ENCODE data around the gene TSPEAR. TPM values are rescaled to one million over a fixed set of nuclear protein-coding genes. Genes with fewer than 3 reads are reported as not detected.

The TSPEAR gene
- total RNA-seq, 4 donors from 2014 or later, result not detected

GRCh38 chr21:44737706-44738354 lies 26.5 kb upstream of the TSPEAR start:
- ATAC-seq, result no peak
- TF ChIP-seq CTCF (IDR thresholded peaks at IDR 0.05 in 4 of 5, conservative IDR thresholded peaks at IDR 0.05 in 1 of 5) (no peak), POLR2A (IDR thresholded peaks at IDR 0.05) (no peak)
- Histone ChIP-seq H3K36me3 (no peaks in the 10 kb centered on the region), H3K4me1 (no peaks in the 10 kb centered on the region), H3K9me3 (peaks cover 0 to 10% (median 2%) of the 10 kb centered on the region in 3 donors), H3K27ac (no peak overlapping the region), H3K4me3 (no peak overlapping the region), H3K27me3 (peaks cover 3 to 4% (median 4%) of the 10 kb centered on the region in 3 donors)
- in situ Hi-C loops (cut with MboI; ENCODE audit: low sequenced_read_pairs in 4 of 4), result no loop called here
- no peak for DNase-seq
- intact Hi-C loops (cut with DNase I; ENCODE audit: low total_unique reads), result no loop called here

- H3K27me3 ChIP-seq, result peaks cover 3 to 4% (median 4%) of the 10 kb centered on the region in 3 donors
- no peak overlapping the region for H3K27ac ChIP-seq
- H3K9me3 ChIP-seq, result peaks cover 0 to 10% (median 2%) of the 10 kb centered on the region in 3 donors
- in situ Hi-C loops (cut with MboI; ENCODE audit: low sequenced_read_pairs in 4 of 4), result no loop called here
- ATAC-seq (no peak), DNase-seq (no peak)
- H3K4me3 ChIP-seq, result no peak overlapping the region
- no peaks in the 10 kb centered on the region for H3K4me1 ChIP-seq
- no peak for TF ChIP-seq POLR2A (IDR thresholded peaks at IDR 0.05)
- no peak for TF ChIP-seq CTCF (IDR thresholded peaks at IDR 0.05 in 4 of 5, conservative IDR thresholded peaks at IDR 0.05 in 1 of 5)
- no peaks in the 10 kb centered on the region for H3K36me3 ChIP-seq
- intact Hi-C loops (cut with DNase I; ENCODE audit: low total_unique reads), result no loop called here
Observed at GRCh38 chr21:44736291-44737004, 25.1 kb upstream of the TSPEAR start.

GRCh38 chr21:44735821-44736220 lies 24.4 kb upstream of the TSPEAR start:
- in situ Hi-C loops (cut with MboI; ENCODE audit: low sequenced_read_pairs in 4 of 4) (no loop called here), intact Hi-C loops (cut with DNase I; ENCODE audit: low total_unique reads) (no loop called here)
- ATAC-seq (no peak), DNase-seq (no peak)
- no peak overlapping the region for H3K27ac ChIP-seq
- H3K9me3 ChIP-seq, result peaks cover 0 to 10% (median 2%) of the 10 kb centered on the region in 3 donors
- no peaks in the 10 kb centered on the region for H3K4me1 ChIP-seq
- no peaks in the 10 kb centered on the region for H3K36me3 ChIP-seq
- TF ChIP-seq CTCF (IDR thresholded peaks at IDR 0.05 in 4 of 5, conservative IDR thresholded peaks at IDR 0.05 in 1 of 5) (no peak), POLR2A (IDR thresholded peaks at IDR 0.05) (no peak)
- H3K27me3 ChIP-seq, result peaks cover 3 to 7% (median 4%) of the 10 kb centered on the region in 3 donors
- no peak overlapping the region for H3K4me3 ChIP-seq

- H3K4me1 ChIP-seq, result no peaks in the 10 kb centered on the region
- DNase-seq (no peak), ATAC-seq (no peak)
- TF ChIP-seq CTCF (IDR thresholded peaks at IDR 0.05 in 4 of 5, conservative IDR thresholded peaks at IDR 0.05 in 1 of 5), result no peak
- no peak for TF ChIP-seq POLR2A (IDR thresholded peaks at IDR 0.05)
- H3K9me3 ChIP-seq, result peaks cover 0 to 10% (median 2%) of the 10 kb centered on the region in 3 donors
- no peak overlapping the region for H3K4me3 ChIP-seq
- H3K36me3 ChIP-seq, result no peaks in the 10 kb centered on the region
- intact Hi-C loops (cut with DNase I; ENCODE audit: low total_unique reads), result no loop called here
- in situ Hi-C loops (cut with MboI; ENCODE audit: low sequenced_read_pairs in 4 of 4), result no loop called here
- H3K27ac ChIP-seq, result no peak overlapping the region
- peaks cover 3 to 10% (median 4%) of the 10 kb centered on the region in 3 donors for H3K27me3 ChIP-seq
Observed at GRCh38 chr21:44734841-44735240, 23.5 kb upstream of the TSPEAR start.

All from gastrocnemius medialis (tissue), 4 donors.